ENCODE data around the gene WASF3. TPM values are rescaled to one million over a fixed set of nuclear protein-coding genes. Genes with fewer than 3 reads are reported as not detected.

The WASF3 gene
- total and polyA plus RNA-seq, 3 donors from 2014 or later: 27.3 to 36.2 (median 30.8) TPM

DNA sequence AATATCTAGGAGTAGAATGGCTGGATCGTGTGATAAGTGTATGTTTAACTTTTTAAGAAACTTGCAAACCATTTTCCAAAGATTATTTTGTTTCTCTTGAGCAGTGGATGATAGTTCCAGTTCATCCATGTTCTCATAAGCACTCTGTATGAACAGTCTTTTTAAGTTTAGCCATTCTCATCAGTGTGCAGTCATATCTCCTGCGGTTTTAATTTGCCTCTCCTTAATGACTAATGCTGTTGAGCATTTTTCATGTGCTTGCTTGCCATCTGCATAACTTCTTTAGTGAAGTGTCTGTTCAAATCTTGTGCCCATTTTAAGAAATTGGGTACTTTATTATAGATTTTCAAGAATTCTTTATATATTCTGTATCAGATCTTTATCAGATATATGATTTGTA lies 58.6 kb downstream of the WASF3 start:
- no peaks in the 10 kb centered on the region for H3K4me1 ChIP-seq
- H3K27ac ChIP-seq: no peak overlapping the region
- intact Hi-C loops (cut with DNase I; ENCODE audit: low total_unique reads): no loop called here
- 89 to 96% methylated on average over 2 of the region's 2 CpGs for WGBS, 2 donors
- no peak for TF ChIP-seq POLR2A (IDR thresholded peaks at IDR 0.05)
- TF ChIP-seq, protein P1, sequence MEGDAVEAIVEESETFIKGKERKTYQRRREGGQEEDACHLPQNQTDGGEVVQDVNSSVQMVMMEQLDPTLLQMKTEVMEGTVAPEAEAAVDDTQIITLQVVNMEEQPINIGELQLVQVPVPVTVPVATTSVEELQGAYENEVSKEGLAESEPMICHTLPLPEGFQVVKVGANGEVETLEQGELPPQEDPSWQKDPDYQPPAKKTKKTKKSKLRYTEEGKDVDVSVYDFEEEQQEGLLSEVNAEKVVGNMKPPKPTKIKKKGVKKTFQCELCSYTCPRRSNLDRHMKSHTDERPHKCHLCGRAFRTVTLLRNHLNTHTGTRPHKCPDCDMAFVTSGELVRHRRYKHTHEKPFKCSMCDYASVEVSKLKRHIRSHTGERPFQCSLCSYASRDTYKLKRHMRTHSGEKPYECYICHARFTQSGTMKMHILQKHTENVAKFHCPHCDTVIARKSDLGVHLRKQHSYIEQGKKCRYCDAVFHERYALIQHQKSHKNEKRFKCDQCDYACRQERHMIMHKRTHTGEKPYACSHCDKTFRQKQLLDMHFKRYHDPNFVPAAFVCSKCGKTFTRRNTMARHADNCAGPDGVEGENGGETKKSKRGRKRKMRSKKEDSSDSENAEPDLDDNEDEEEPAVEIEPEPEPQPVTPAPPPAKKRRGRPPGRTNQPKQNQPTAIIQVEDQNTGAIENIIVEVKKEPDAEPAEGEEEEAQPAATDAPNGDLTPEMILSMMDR (IDR thresholded peaks at IDR 0.05): no peak
- no peak for DNase-seq
- H3K9me3 ChIP-seq: no peaks in the 10 kb centered on the region
- H3K36me3 ChIP-seq (ENCODE audit: low read depth, missing control alignments): no peaks in the 10 kb centered on the region
- no peak overlapping the region for H3K4me3 ChIP-seq
- H3K27me3 ChIP-seq: no peaks in the 10 kb centered on the region

DNA sequence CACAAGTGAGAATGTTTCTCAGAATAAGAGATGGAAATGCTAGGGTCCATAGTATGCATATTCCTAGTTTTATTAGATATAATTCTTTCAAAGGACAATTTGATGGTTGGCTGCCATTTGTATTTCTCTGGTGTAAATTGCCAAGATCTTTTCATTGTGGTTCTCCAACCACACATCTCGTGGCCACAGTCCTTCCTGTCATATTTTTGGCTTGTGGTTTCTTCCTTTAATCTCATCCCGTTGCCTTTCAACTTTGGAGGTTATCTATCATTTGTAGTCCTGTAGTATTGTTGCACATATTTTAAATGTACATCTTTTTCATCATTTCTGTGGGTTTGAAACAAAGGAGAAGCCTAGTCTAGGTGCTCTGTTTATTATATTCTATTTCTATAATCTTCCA lies 61.2 kb downstream of the WASF3 start:
- no peak for DNase-seq
- Histone ChIP-seq H3K36me3 (ENCODE audit: low read depth, missing control alignments) (no peaks in the 10 kb centered on the region), H3K27ac (no peak overlapping the region), H3K4me1 (no peaks in the 10 kb centered on the region), H3K4me3 (no peak overlapping the region), H3K27me3 (no peaks in the 10 kb centered on the region), H3K9me3 (no peaks in the 10 kb centered on the region)
- 82 to 91% methylated on average over 2 of the region's 2 CpGs for WGBS, 2 donors
- TF ChIP-seq POLR2A (IDR thresholded peaks at IDR 0.05): no peak
- TF ChIP-seq, protein P1 (IDR thresholded peaks at IDR 0.05): no peak
- intact Hi-C loops (cut with DNase I; ENCODE audit: low total_unique reads): no loop called here

DNA sequence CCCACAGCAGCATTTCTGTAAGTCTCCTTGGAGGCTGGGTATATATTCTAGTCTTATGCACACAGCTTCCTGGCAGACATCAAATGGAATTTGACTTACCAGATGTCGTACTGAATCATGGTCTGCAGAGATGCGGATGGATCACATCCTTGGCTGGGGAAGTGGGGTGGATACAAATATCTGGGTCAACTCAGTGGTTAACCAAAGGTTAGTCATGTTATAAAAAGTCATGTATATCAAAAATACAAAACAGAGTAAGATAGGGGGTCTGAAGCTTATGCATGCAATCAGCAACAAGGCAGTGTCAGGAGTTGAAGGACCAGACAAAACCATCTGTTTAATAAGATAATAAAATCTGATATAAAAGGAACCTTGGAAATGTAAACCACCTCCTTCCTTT lies 61.9 kb downstream of the WASF3 start:
- WGBS, 2 donors: 88 to 94% methylated on average over 2 of the region's 2 CpGs
- no peaks in the 10 kb centered on the region for H3K4me1 ChIP-seq
- no peak for DNase-seq
- H3K36me3 ChIP-seq (ENCODE audit: low read depth, missing control alignments): no peaks in the 10 kb centered on the region
- intact Hi-C loops (cut with DNase I; ENCODE audit: low total_unique reads): no loop called here
- H3K4me3 ChIP-seq: no peak overlapping the region
- no peak overlapping the region for H3K27ac ChIP-seq
- no peak for TF ChIP-seq POLR2A (IDR thresholded peaks at IDR 0.05)
- TF ChIP-seq, protein P1 (IDR thresholded peaks at IDR 0.05): no peak
- no peaks in the 10 kb centered on the region for H3K27me3 ChIP-seq
- H3K9me3 ChIP-seq: no peaks in the 10 kb centered on the region

DNA sequence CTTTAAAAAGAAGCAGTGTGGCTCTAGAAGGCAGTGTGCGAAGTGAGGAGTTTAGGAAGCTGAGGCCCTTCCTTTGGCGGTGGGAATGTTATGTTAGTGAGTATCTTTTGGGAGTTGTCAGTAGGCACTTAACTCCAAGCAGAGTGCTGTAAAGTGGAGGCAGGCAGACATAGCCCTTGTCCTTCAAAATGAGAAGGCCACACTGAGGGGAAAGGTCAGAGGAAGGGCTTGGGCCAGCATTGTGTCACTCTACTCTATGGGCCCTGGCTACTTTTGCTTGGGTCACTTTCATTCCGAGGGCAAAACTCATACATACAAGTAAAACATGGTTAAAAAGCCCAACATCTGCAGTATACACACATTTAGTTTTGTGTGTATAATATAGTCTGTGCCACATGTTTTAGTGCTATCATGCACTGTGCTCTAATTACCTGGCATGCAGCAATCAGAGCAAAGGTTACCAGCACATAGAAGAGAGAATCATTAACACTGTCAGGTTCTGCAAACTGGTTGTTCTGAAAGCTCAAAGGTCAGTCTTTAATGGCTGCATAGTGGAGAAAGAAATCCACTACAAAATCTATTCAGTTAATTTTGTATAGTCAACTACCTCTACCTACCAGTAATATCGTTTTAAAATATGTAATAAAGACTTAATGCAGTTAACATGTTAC lies 64.4 kb downstream of the WASF3 start:
- WGBS, 2 donors: 90 to 92% methylated on average over 4 of the region's 4 CpGs
- intact Hi-C loops (cut with DNase I; ENCODE audit: low total_unique reads): no loop called here

More for the DNA sequence above, 64.4 kb downstream of the WASF3 start:
- Histone ChIP-seq H3K27ac (no peak overlapping the region), H3K4me3 (no peak overlapping the region), H3K36me3 (ENCODE audit: low read depth, missing control alignments) (no peaks in the 10 kb centered on the region), H3K4me1 (no peaks in the 10 kb centered on the region), H3K9me3 (no peaks in the 10 kb centered on the region), H3K27me3 (no peaks in the 10 kb centered on the region)
- TF ChIP-seq, protein P1 (IDR thresholded peaks at IDR 0.05): no peak
- no peak for TF ChIP-seq POLR2A (IDR thresholded peaks at IDR 0.05)
- DNase-seq: no peak
